GM12801 (cell line): Measurements from ENCODE around the gene OR2C3.

Experiments
- CTCF ChIP-seq: IDR thresholded peaks from one replicate; pipeline ENCODE4 v1.5.1; 2011; ENCODE audit warnings: control low read depth; ENCODE audit not compliant: insufficient read length; ENCODE audit errors: extremely low read depth

OR2C3 gene

GRCh38 chr1:247491328-247491727 lies 44.9 kb downstream of the OR2C3 start:
- no peak for TF ChIP-seq CTCF

DNA sequence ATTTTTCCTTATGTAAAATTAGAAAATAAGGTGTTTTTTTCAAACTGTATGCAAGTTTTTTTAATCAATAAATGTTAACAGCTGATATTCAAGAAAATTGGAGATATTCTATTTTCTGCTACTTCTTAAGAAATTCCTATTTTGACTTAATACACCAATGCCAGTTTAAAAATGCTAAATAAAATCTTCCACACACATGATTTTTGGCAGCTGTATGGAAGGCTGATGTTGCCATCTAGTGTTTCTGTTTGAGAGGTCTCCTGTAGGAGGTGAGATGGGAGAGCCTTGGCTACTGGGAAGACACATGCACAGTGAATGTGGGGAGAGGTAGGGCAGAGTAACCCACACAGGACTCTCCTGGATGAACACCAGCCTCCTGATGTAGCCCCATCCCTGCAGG lies 49.2 kb downstream of the OR2C3 start:
- no peak for TF ChIP-seq CTCF

DNA sequence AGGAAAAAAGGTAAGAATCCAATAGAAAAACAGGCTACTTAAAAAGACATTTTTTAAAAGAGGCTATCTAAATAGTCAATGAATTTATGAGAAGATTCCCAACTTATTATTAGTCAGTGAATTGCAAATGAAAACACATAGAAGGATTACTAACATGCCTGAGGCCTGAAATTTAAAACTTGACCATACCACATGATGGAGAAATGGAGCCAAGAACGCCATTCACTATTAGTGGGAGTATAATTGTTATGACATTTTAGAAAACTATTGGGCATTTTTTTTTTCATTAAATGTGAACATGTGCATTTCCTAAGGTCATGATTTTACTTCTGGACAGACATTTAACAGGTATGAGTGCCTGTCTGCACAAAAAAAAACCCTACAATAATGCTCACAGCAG lies 53.5 kb downstream of the OR2C3 start:
- TF ChIP-seq CTCF = no peak

DNA sequence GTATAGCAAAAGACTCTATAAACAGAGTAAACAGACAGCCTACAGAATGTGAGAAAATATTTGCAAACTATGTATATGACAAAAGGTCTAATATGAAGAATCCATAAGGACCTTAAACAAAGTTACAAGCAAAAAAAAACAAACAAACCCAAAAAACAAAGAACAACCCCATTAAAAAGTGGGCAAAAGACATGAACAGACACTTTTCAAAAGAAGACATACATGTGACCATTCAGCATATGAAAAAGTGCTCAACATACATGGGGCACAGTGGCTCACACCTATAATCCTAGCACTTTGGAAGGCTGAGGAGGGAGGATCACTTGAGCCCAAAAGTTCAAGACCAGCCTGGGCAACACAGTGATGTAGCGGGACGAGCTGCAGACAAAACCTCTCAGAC lies 60.4 kb downstream of the OR2C3 start:
- TF ChIP-seq CTCF = no peak
